Renal cortical epithelial cell (primary cell): ENCODE measurements around the gene KRT9. TPM values are rescaled to one million over a fixed set of nuclear protein-coding genes. Genes with fewer than 3 reads are reported as not detected.

ENCODE experiments used
- total RNA-seq: library from RNA; depleted of rRNA; stranded (reverse); fragments of >200 nt; gene quantifications from 2 replicates; pipeline ENCODE4 v1.2.3, GENCODE V29; 2014

Gene KRT9
- total RNA-seq, 1 donor from 2014 or later = not detected

Other genes with a start within 250 kb of the KRT9 start
- gene KRT33A, start 221.2 kb downstream of the KRT9 start, total RNA-seq = not detected in 2 replicates
- not detected in 2 replicates for gene KRT33B, start 202.2 kb downstream of the KRT9 start, total RNA-seq
- gene KRT34, start 189.8 kb downstream of the KRT9 start, total RNA-seq = 0.05 and 26.4 TPM in 2 replicates
- gene KRT31, start 174.5 kb downstream of the KRT9 start, total RNA-seq = not detected in 2 replicates
- not detected in 2 replicates for gene KRT37, start 147.5 kb downstream of the KRT9 start, total RNA-seq
- not detected in 2 replicates for gene KRT38, start 131.1 kb downstream of the KRT9 start, total RNA-seq
- gene KRT32, start 104.7 kb downstream of the KRT9 start, total RNA-seq = not detected in 2 replicates
- gene KRT35, start 90.9 kb downstream of the KRT9 start, total RNA-seq = not detected in 2 replicates
- gene KRT36, start 82.1 kb downstream of the KRT9 start, total RNA-seq = not detected in 2 replicates
- gene KRT13, start 66.4 kb downstream of the KRT9 start, total RNA-seq = not detected in 2 replicates
- gene KRT15, start 53.2 kb downstream of the KRT9 start, total RNA-seq = 0.99 and 2.8 TPM in 2 replicates
- gene KRT19, start 43.8 kb downstream of the KRT9 start, total RNA-seq = 844 and 5,183 TPM in 2 replicates
- 0.25 and 4.2 TPM in 2 replicates for gene KRT14, start 14.8 kb upstream of the KRT9 start, total RNA-seq
- 0.70 and 7.5 TPM in 2 replicates for gene KRT16, start 40.7 kb upstream of the KRT9 start, total RNA-seq
- gene KRT17, start 52.5 kb upstream of the KRT9 start, total RNA-seq = 4.1 and 95.2 TPM in 2 replicates
- 65.3 and 499 TPM in 2 replicates for gene EIF1, start 116.8 kb upstream of the KRT9 start, total RNA-seq
- gene GAST, start 140.3 kb upstream of the KRT9 start, total RNA-seq = not detected in 2 replicates
- 0.17 and 0.45 TPM in 2 replicates for gene HAP1, start 162.6 kb upstream of the KRT9 start, total RNA-seq
- gene JUP, start 214.7 kb upstream of the KRT9 start, total RNA-seq = 268 and 464 TPM in 2 replicates
- 32.3 and 42.5 TPM in 2 replicates for gene P3H4, start 239.9 kb upstream of the KRT9 start, total RNA-seq
- gene FKBP10, start 240.9 kb upstream of the KRT9 start, total RNA-seq = 40.8 and 148 TPM in 2 replicates